ENCODE measurements around the gene EXOC2.

- TF ChIP-seq BHLHE40 (IDR thresholded peaks at IDR 0.05; ENCODE audit: borderline replicate concordance) (no peak), ARNT (IDR thresholded peaks at IDR 0.05) (no peak), HDGF (IDR thresholded peaks at IDR 0.05; ENCODE audit: borderline replicate concordance) (no peak), FOXK2 (IDR thresholded peaks at IDR 0.05) (no peak), NFRKB (IDR thresholded peaks at IDR 0.05) (no peak), ELF4 (IDR thresholded peaks at IDR 0.05) (no peak), FOXA1 (IDR thresholded peaks at IDR 0.05) (no peak), FOXM1 (IDR thresholded peaks at IDR 0.05; ENCODE audit: borderline replicate concordance) (no peak), SP1 (IDR thresholded peaks at IDR 0.05) (no peak), SUZ12 (IDR thresholded peaks at IDR 0.05) (no peak), PKNOX1 (IDR thresholded peaks at IDR 0.05) (no peak), CTBP1 (IDR thresholded peaks at IDR 0.05; ENCODE audit: borderline replicate concordance) (no peak)
These were observed 727 bp upstream of the EXOC2 start for GRCh38 chr6:693723-694009.
